PFSK-1 (cell line): ENCODE data around the gene ABCC8.

Experiments used
- FOXP2 ChIP-seq: optimal IDR thresholded peaks from 2 replicates; pipeline ENCODE3; 2011; ENCODE audit warnings: borderline replicate concordance, control low read depth, inconsistent platforms; ENCODE audit not compliant: insufficient read depth; ENCODE audit errors: extremely low read length, extremely low read depth
- POLR2AphosphoS5 ChIP-seq: IDR thresholded peaks from 2 replicates; pipeline ENCODE4 v1.6.1; 2012; ENCODE audit warnings: low read depth, mild to moderate bottlenecking, control low read depth, low read length, moderate library complexity
- REST ChIP-seq, 2 experiments: IDR thresholded peaks; 2 replicates each; pipeline versions ENCODE4 v1.6.1 to v1.8.0; 2011 to 2012; ENCODE audit warnings: low read depth in 2 of 2, low read length in 2 of 2, control low read depth in 1 of 2, inconsistent platforms in 1 of 2, mild to moderate bottlenecking in 1 of 2, moderate library complexity in 1 of 2; ENCODE audit not compliant: insufficient read depth in 1 of 2
- SIN3A ChIP-seq: IDR thresholded peaks from 2 replicates; pipeline ENCODE4 v1.6.1; 2012; ENCODE audit warnings: mild to moderate bottlenecking, low read length, moderate library complexity, borderline replicate concordance; ENCODE audit not compliant: insufficient read depth
- TAF1 ChIP-seq: IDR thresholded peaks from 2 replicates; pipeline ENCODE4 v1.6.1; 2012; ENCODE audit warnings: low read length, control low read depth, borderline replicate concordance; ENCODE audit not compliant: insufficient read depth

ABCC8 gene

GRCh38 chr11:17386331-17387084 is 90.1 kb downstream of the ABCC8 start:
- TF ChIP-seq FOXP2 = peak; percentile 62
- TF ChIP-seq SIN3A = no peak

GRCh38 chr11:17385926-17386325 is 90.7 kb downstream of the ABCC8 start:
- TF ChIP-seq REST (IDR thresholded peaks at IDR 0.05; ENCODE audit: insufficient read depth in 1 of 2, low read depth in 2 of 2, low read length in 2 of 2) (no peak), SIN3A (no peak), TAF1 (no peak), POLR2AphosphoS5 (no peak), FOXP2 (no peak)

GRCh38 chr11:17385492-17385891 is 91.2 kb downstream of the ABCC8 start:
- TF ChIP-seq TAF1 (no peak), POLR2AphosphoS5 (no peak), FOXP2 (no peak), REST (IDR thresholded peaks at IDR 0.05; ENCODE audit: insufficient read depth in 1 of 2, low read depth in 2 of 2, low read length in 2 of 2) (no peak), SIN3A (no peak)

GRCh38 chr11:17384002-17384511 is 92.6 kb downstream of the ABCC8 start:
- TF ChIP-seq FOXP2 = no peak
- no peak for TF ChIP-seq TAF1
- no peak for TF ChIP-seq REST (IDR thresholded peaks at IDR 0.05; ENCODE audit: insufficient read depth in 1 of 2, low read depth in 2 of 2, low read length in 2 of 2)
- no peak for TF ChIP-seq SIN3A
- TF ChIP-seq POLR2AphosphoS5 = no peak

- TF ChIP-seq FOXP2 (no peak), SIN3A (no peak), POLR2AphosphoS5 (no peak), TAF1 (no peak), REST (IDR thresholded peaks at IDR 0.05; ENCODE audit: insufficient read depth in 1 of 2, low read depth in 2 of 2, low read length in 2 of 2) (no peak)
Observed at GRCh38 chr11:17383461-17383860, 93.2 kb downstream of the ABCC8 start.
